ENCODE measurements around the gene COX10. TPM values are rescaled to one million over a fixed set of nuclear protein-coding genes. Genes with fewer than 3 reads are reported as not detected.

The COX10 gene
- total RNA-seq, 4 donors from 2014 or later = 12.6 to 22.8 (median 15.6) TPM

DNA sequence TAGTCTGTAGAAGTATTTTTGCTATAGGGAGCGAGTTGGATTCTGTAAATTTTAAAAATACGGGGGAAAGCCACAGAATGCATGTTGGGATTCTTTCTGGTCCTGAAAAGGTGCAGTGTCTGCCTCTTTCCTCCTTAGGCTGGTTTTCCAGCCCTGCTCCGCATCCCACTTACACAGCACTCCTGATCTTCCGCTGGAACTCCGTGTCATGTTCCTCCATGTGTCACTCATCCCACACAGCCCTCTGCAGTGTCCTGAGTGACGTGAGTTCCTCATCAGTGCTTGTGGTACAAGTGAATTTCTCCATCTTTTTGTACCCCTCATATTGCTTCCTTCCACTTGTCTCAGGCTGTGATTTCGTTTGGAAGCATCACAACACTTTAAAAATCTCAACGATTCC lies 34.5 kb downstream of the COX10 start:
- TF ChIP-seq CTCF (IDR thresholded peaks at IDR 0.05) = no peak
- TF ChIP-seq EP300 (IDR thresholded peaks at IDR 0.05) = no peak
- no peak for TF ChIP-seq POLR2A (IDR thresholded peaks at IDR 0.05)
- peaks cover 0 to 6% (median 0%) of the 10 kb centered on the region in 3 donors for H3K36me3 ChIP-seq
- DNase-seq (ENCODE audit: low spot score in 2 of 2) = no peak
- H3K27me3 ChIP-seq = no peaks in the 10 kb centered on the region
- H3K9me3 ChIP-seq = no peaks in the 10 kb centered on the region
- 86 to 90% methylated on average over 8 of the region's 8 CpGs for WGBS, 2 donors
- peaks cover 0 to 17% (median 2%) of the 10 kb centered on the region in 4 donors for H3K4me1 ChIP-seq
- H3K27ac ChIP-seq = no peak overlapping the region
- no peak overlapping the region for H3K4me3 ChIP-seq

- peaks cover 0 to 17% (median 2%) of the 10 kb centered on the region in 4 donors for H3K4me1 ChIP-seq
- no peak overlapping the region for H3K27ac ChIP-seq
- TF ChIP-seq EP300 (IDR thresholded peaks at IDR 0.05) = no peak
- no peak for TF ChIP-seq POLR2A (IDR thresholded peaks at IDR 0.05)
- no peak for TF ChIP-seq CTCF (IDR thresholded peaks at IDR 0.05)
- peaks cover 0 to 6% (median 0%) of the 10 kb centered on the region in 3 donors for H3K36me3 ChIP-seq
- H3K27me3 ChIP-seq = no peaks in the 10 kb centered on the region
- 59 to 61% methylated on average over 3 of the region's 3 CpGs for WGBS, 2 donors
- DNase-seq (ENCODE audit: low spot score in 2 of 2) = no peak
- H3K9me3 ChIP-seq = no peaks in the 10 kb centered on the region
- H3K4me3 ChIP-seq = no peak overlapping the region
These were observed 35.4 kb downstream of the COX10 start for GRCh38 chr17:14104734-14105133.

DNA sequence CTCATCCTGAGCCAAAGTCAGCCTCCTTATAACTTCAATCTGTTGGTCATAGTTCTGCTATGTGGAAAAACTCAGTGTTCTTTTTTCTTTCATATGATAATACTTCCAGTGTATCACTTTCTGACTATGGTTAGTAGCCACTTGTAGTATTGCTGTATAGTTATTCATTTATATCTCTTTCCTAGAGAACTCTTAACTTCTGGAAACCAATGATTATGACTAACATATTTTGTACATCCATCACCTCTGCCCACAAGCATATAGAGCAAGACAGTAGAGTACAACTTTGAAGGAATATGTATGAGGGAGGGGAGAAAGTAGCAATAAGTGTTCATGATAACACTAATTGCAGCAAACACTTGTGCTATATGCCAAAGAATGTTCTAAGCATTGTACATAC lies 38.6 kb downstream of the COX10 start:
- Histone ChIP-seq H3K27ac (no peak overlapping the region), H3K4me1 (peaks cover 0 to 17% (median 2%) of the 10 kb centered on the region in 4 donors)
- TF ChIP-seq EP300 (IDR thresholded peaks at IDR 0.05) (no peak), CTCF (IDR thresholded peaks at IDR 0.05) (no peak), POLR2A (IDR thresholded peaks at IDR 0.05) (no peak)

DNA sequence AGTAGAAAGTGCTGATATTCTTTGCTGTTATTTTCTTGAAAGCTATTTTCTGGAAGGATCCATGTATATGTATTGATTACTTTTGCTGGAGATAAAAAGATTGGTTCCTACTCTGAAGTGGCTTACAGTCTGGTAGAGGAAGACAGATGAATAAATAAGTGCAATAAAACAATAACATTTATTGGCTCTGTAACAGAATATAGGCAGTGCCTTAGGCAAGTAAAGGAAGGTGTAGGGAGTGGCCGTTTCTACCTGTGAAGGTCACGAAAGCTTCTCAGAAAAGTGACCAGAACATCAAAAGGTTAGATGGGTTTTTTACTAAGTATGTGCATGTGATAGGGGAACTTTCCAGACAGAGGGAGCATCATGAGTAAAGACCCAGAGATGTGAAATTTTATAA lies 43.1 kb downstream of the COX10 start:
- WGBS, 2 donors = 88 to 89% methylated on average over 2 of the region's 2 CpGs
- Histone ChIP-seq H3K36me3 (no peaks in the 10 kb centered on the region), H3K27me3 (no peaks in the 10 kb centered on the region), H3K4me1 (peaks cover 0 to 8% (median under 1%) of the 10 kb centered on the region in 4 donors), H3K27ac (no peak overlapping the region), H3K4me3 (no peak overlapping the region), H3K9me3 (no peaks in the 10 kb centered on the region)
- no peak for TF ChIP-seq EP300 (IDR thresholded peaks at IDR 0.05)
- TF ChIP-seq POLR2A (IDR thresholded peaks at IDR 0.05) = no peak
- TF ChIP-seq CTCF (IDR thresholded peaks at IDR 0.05) = no peak
- no peak for DNase-seq (ENCODE audit: low spot score in 2 of 2)

More for the DNA sequence above, 38.6 kb downstream of the COX10 start:
- Histone ChIP-seq H3K9me3 (no peaks in the 10 kb centered on the region), H3K36me3 (peaks cover 0 to 2% (median 0%) of the 10 kb centered on the region in 3 donors), H3K4me3 (no peak overlapping the region), H3K27me3 (no peaks in the 10 kb centered on the region)
- no peak for DNase-seq (ENCODE audit: low spot score in 2 of 2)

DNA sequence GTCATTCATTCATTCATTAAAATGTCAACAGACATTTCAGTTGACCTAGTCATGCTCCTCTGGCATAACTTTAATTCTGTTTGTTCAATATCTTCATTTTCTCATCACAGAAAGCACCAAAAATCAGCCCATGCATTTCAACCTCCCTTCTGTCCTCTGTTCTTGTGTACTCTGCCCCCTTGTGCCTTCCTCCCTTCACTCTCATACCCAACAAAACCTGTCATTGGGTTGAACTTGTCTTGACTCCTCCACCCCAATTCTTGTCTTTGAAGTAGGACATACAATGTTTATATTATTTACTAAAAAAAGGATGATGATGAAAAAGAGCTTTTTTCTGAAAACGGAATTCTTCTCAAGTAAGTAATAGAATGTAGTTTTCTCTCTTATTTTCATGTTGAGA lies 43.8 kb downstream of the COX10 start:
- Histone ChIP-seq H3K27me3 (no peaks in the 10 kb centered on the region), H3K27ac (no peak overlapping the region), H3K4me1 (peaks cover 0 to 2% (median 0%) of the 10 kb centered on the region in 4 donors), H3K4me3 (no peak overlapping the region), H3K36me3 (no peaks in the 10 kb centered on the region), H3K9me3 (no peaks in the 10 kb centered on the region)
- TF ChIP-seq EP300 (IDR thresholded peaks at IDR 0.05) (no peak), CTCF (IDR thresholded peaks at IDR 0.05) (no peak), POLR2A (IDR thresholded peaks at IDR 0.05) (no peak)
- no peak for DNase-seq (ENCODE audit: low spot score in 2 of 2)
- WGBS, 2 donors = 79 to 83% methylated on average over 1 of the region's 1 CpG

Measured in tibial nerve (tissue), 4 donors.